ENCODE data around the gene LAMP2.

DNA sequence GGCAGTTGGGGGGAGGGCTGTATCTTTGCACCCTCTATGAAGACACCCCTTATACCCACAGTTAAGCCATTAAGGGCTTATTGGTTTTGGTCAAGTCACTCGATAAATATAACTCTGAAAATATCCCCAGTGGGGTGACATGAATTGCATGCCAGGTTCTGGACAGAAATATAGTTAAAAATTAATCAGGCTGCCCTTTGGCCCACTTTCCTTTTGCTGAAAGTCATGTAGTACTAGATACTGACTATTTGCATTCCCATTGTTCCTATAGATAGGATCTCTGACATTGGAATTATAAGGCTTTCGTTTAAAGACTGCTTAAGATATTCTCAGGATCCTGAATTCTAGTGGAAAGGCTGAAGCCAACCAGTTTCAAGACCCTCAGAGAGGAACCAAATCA, 43.5 kb upstream of the LAMP2 start:
- TF ChIP-seq YY1 (IDR thresholded peaks at IDR 0.05; ENCODE audit: insufficient read depth, insufficient read length) (no peak), ZNF274 (IDR thresholded peaks at IDR 0.05; ENCODE audit: low read depth, low read length) (no peak)

All from NT2/D1 (cell line).